SK-N-SH treated with all-trans-retinoic acid at 6 μM for 48 hours (cell line): ENCODE measurements around the gene LINC00237.

Experiments
- ATAC-seq: fragments of 200-7000 bp; cut with Tn5 transposase; 3 replicates; pipeline ENCODE4 v1.9.1; 2020; ENCODE audit warnings: mild to moderate bottlenecking, moderate library complexity
- ARNTL ChIP-seq: fragments of 450-650 bp; formaldehyde crosslinking; IDR thresholded peaks from 2 replicates; pipeline ENCODE4 v1.5.0; 2020; ENCODE audit warnings: low read depth, mild to moderate bottlenecking, moderate library complexity, borderline replicate concordance
- BACH2 ChIP-seq: fragments of 250-450 bp; sonication (Bioruptor Pico); IDR thresholded peaks from 2 replicates; pipeline ENCODE4 v1.9.0; 2021; ENCODE audit warnings: mild to moderate bottlenecking, borderline replicate concordance
- CREB5 ChIP-seq: fragments of 250-450 bp; sonication (Bioruptor Pico); IDR thresholded peaks from 2 replicates; pipeline ENCODE4 v1.5.1; 2020; ENCODE audit warnings: low read depth, mild to moderate bottlenecking, moderate library complexity
- CSDC2 ChIP-seq: fragments of 250-450 bp; sonication (Bioruptor Pico); IDR thresholded peaks from 2 replicates; pipeline ENCODE4 v1.5.0; 2020; ENCODE audit warnings: mild to moderate bottlenecking, moderate library complexity
- ESRRG ChIP-seq: fragments of 250-450 bp; sonication (Bioruptor Pico); IDR thresholded peaks from 2 replicates; pipeline ENCODE4 v1.6.1; 2021; ENCODE audit warnings: mild to moderate bottlenecking
- GLIS3 ChIP-seq: fragments of 250-450 bp; sonication (Bioruptor Pico); IDR thresholded peaks from 2 replicates; pipeline ENCODE4 v1.5.0; 2020; ENCODE audit warnings: mild to moderate bottlenecking, moderate library complexity
- ISL1 ChIP-seq: fragments of 250-450 bp; sonication (Bioruptor Pico); IDR thresholded peaks from 2 replicates; pipeline ENCODE4 v2.1.2; 2022; ENCODE audit warnings: mild to moderate bottlenecking, moderate library complexity
- OSR1 ChIP-seq: fragments of 250-450 bp; sonication (Bioruptor Pico); IDR thresholded peaks from 2 replicates; pipeline ENCODE4 v1.8.0; 2022; ENCODE audit warnings: moderate library complexity, mild to moderate bottlenecking, inconsistent platforms
- PATZ1 ChIP-seq: fragments of 250-450 bp; sonication (Bioruptor Pico); IDR thresholded peaks from 2 replicates; pipeline ENCODE4 v1.8.0; 2020; ENCODE audit warnings: mild to moderate bottlenecking, moderate library complexity, borderline replicate concordance
- POU6F1 ChIP-seq: fragments of 250-450 bp; sonication (Bioruptor Pico); IDR thresholded peaks from 2 replicates; pipeline ENCODE4 v1.8.0; 2021; ENCODE audit warnings: low read depth, mild to moderate bottlenecking, moderate library complexity, borderline replicate concordance
- PPARA ChIP-seq: fragments of 250-450 bp; sonication (Bioruptor Pico); IDR thresholded peaks from 2 replicates; pipeline ENCODE4 v1.5.0; 2020; ENCODE audit warnings: mild to moderate bottlenecking, borderline replicate concordance
- RARB ChIP-seq: fragments of 250-450 bp; sonication (Bioruptor Pico); IDR thresholded peaks from 2 replicates; pipeline ENCODE4 v1.8.0; 2021; ENCODE audit warnings: mild to moderate bottlenecking, moderate library complexity
- TCF4 ChIP-seq: fragments of 250-450 bp; sonication (Bioruptor Pico); IDR thresholded peaks from 2 replicates; pipeline ENCODE4 v1.8.0; 2021; ENCODE audit warnings: mild to moderate bottlenecking, moderate library complexity, borderline replicate concordance
- TOX ChIP-seq: fragments of 250-450 bp; sonication (Bioruptor Pico); IDR thresholded peaks from 2 replicates; pipeline ENCODE4 v1.8.0; 2021; ENCODE audit warnings: mild to moderate bottlenecking, moderate library complexity, borderline replicate concordance
- TSHZ2 ChIP-seq: fragments of 250-450 bp; sonication (Bioruptor Pico); IDR thresholded peaks from 2 replicates; pipeline ENCODE4 v1.5.0; 2020; ENCODE audit warnings: mild to moderate bottlenecking, moderate library complexity
- ZC3H10 ChIP-seq: fragments of 250-450 bp; sonication (Bioruptor Pico); IDR thresholded peaks from 2 replicates; pipeline ENCODE4 v1.5.1; 2021; ENCODE audit warnings: mild to moderate bottlenecking, moderate library complexity
- ZFP3 ChIP-seq: fragments of 250-450 bp; sonication (Bioruptor Pico); IDR thresholded peaks from 2 replicates; pipeline ENCODE4 v1.5.0; 2020; ENCODE audit warnings: mild to moderate bottlenecking, moderate library complexity
- ZFP30 ChIP-seq: fragments of 450-650 bp; formaldehyde crosslinking; IDR thresholded peaks from 2 replicates; pipeline ENCODE4 v1.5.0; 2022; ENCODE audit warnings: mild to moderate bottlenecking, moderate library complexity
- ZNF565 ChIP-seq: fragments of 450-650 bp; formaldehyde crosslinking; conservative IDR thresholded peaks from 2 replicates; pipeline ENCODE4 v1.5.0; 2020; ENCODE audit warnings: low read depth, mild to moderate bottlenecking, moderate library complexity
- ZNF70 ChIP-seq: fragments of 450-650 bp; formaldehyde crosslinking; IDR thresholded peaks from 2 replicates; pipeline ENCODE4 v1.5.0; 2020; ENCODE audit warnings: mild to moderate bottlenecking, moderate library complexity
- ZNF8 ChIP-seq: fragments of 450-650 bp; formaldehyde crosslinking; IDR thresholded peaks from 2 replicates; pipeline ENCODE4 v1.5.0; 2020; ENCODE audit warnings: mild to moderate bottlenecking, moderate library complexity

LINC00237 gene

GRCh38 chr20:21106171-21107017 lies at the start of gene LINC00237:
LINC00237 (minus strand) TSS chr20:21106358.
- no peak for TF ChIP-seq TOX
- TF ChIP-seq POU6F1 (CRISPR knock-in tag) = no peak
- no peak for TF ChIP-seq ESRRG (CRISPR knock-in tag)
- no peak for TF ChIP-seq BACH2
- TF ChIP-seq TSHZ2 = no peak
- TF ChIP-seq ZFP3 (CRISPR knock-in tag) = no peak
- no peak for TF ChIP-seq PATZ1 (CRISPR knock-in tag)
- TF ChIP-seq CSDC2 (CRISPR knock-in tag) = no peak
- TF ChIP-seq CREB5 = no peak
- no peak for TF ChIP-seq OSR1 (CRISPR knock-in tag)
- TF ChIP-seq ARNTL = no peak
- TF ChIP-seq ZNF70 (CRISPR knock-in tag) = no peak
- no peak for TF ChIP-seq ZNF565 (CRISPR knock-in tag)
- TF ChIP-seq ISL1 (CRISPR knock-in tag) = no peak
- TF ChIP-seq ZFP30 = no peak
- TF ChIP-seq, all 23 proteins: peak for 0
- no peak for ATAC-seq

GRCh38 chr20:21155268-21155667 lies 49.1 kb upstream of the LINC00237 start:
- TF ChIP-seq GLIS3 = no peak
- 0 out of 2 replicates have a peak, but pooled peaks have one; percentile 9 for TF ChIP-seq ZNF8 (CRISPR knock-in tag)
- ATAC-seq = no peak

- TF ChIP-seq CREB5 (no peak), ZNF70 (CRISPR knock-in tag) (no peak), TOX (no peak), ESRRG (CRISPR knock-in tag) (no peak), CSDC2 (CRISPR knock-in tag) (no peak), ISL1 (CRISPR knock-in tag) (no peak), ZFP30 (no peak), ZFP3 (CRISPR knock-in tag) (no peak), GLIS3 (no peak)
- no peak for ATAC-seq
Observed at GRCh38 chr20:21154692-21155091, 48.5 kb upstream of the LINC00237 start.

- ATAC-seq = no peak
- TF ChIP-seq ZFP30 (no peak), TOX (no peak), ESRRG (CRISPR knock-in tag) (no peak), CREB5 (no peak), TCF4 (CRISPR knock-in tag) (no peak), PPARA (CRISPR knock-in tag) (no peak), ZNF8 (CRISPR knock-in tag) (no peak), RARB (no peak), ZC3H10 (CRISPR knock-in tag) (no peak), BACH2 (no peak), ARNTL (no peak), OSR1 (CRISPR knock-in tag) (no peak), ZNF70 (CRISPR knock-in tag) (no peak)
- TF ChIP-seq, all 23 proteins: peak for 0
Observed at GRCh38 chr20:21151791-21152190, 45.6 kb upstream of the LINC00237 start.
